Measurements from ENCODE around the gene PLPPR1.

The PLPPR1 gene

DNA sequence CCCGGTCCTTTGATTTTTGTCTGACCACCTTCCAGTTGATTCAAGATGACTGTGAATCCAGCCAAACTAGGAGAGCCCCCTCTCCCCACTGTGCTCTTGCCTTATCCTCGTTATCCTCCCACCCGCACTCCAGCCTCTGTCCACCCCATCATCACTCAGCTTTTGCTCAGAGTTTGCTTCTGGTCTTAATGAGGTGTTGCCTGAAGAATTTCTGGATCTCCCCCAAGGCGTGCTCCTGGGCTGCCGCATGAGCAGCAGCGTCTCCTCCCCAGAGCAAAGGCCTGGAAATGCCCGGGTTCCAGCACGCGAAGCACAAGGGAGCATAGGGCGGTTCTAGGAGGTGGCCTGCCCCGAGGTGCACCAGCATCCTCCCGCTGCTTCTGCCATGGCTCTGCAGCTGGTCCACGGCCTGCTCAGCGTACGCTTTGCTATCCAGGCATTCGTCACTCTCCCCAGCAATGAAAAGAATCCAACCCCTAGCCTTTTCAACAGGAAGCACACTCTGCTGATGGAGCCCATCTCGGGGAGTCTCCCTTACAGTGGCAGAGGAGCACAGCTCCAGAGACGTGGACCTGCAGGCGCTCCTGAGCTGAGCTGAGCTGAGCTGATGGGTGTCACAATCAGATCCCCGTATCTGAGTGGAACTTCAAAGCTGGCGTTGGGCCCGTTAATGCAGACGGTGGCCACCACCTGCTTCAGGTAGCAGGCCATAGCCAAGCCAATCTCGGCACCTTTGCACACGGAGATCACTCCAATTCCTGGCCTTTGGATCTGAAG is 305.6 kb downstream of the PLPPR1 start:
- no peak for ATAC-seq
- TF ChIP-seq ZFP3 (CRISPR knock-in tag; IDR thresholded peaks at IDR 0.05), result no peak
- no peak for TF ChIP-seq ISL1 (CRISPR knock-in tag; IDR thresholded peaks at IDR 0.05)
- TF ChIP-seq RARB (CRISPR knock-in tag; IDR thresholded peaks at IDR 0.05), result no peak
- no peak for TF ChIP-seq OSR1 (CRISPR knock-in tag; IDR thresholded peaks at IDR 0.05)
- no peak for TF ChIP-seq ZNF8 (CRISPR knock-in tag; IDR thresholded peaks at IDR 0.05)
- no peak for TF ChIP-seq BACH2 (CRISPR knock-in tag; IDR thresholded peaks at IDR 0.05; ENCODE audit: borderline replicate concordance)
- TF ChIP-seq ZNF70 (CRISPR knock-in tag; IDR thresholded peaks at IDR 0.05), result no peak
- TF ChIP-seq GLIS3 (CRISPR knock-in tag; IDR thresholded peaks at IDR 0.05), result no peak
- TF ChIP-seq, protein P1, sequence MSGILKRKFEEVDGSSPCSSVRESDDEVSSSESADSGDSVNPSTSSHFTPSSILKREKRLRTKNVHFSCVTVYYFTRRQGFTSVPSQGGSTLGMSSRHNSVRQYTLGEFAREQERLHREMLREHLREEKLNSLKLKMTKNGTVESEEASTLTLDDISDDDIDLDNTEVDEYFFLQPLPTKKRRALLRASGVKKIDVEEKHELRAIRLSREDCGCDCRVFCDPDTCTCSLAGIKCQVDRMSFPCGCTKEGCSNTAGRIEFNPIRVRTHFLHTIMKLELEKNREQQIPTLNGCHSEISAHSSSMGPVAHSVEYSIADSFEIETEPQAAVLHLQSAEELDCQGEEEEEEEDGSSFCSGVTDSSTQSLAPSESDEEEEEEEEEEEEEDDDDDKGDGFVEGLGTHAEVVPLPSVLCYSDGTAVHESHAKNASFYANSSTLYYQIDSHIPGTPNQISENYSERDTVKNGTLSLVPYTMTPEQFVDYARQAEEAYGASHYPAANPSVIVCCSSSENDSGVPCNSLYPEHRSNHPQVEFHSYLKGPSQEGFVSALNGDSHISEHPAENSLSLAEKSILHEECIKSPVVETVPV (CRISPR knock-in tag; IDR thresholded peaks at IDR 0.05), result no peak
- TF ChIP-seq, protein P2, sequence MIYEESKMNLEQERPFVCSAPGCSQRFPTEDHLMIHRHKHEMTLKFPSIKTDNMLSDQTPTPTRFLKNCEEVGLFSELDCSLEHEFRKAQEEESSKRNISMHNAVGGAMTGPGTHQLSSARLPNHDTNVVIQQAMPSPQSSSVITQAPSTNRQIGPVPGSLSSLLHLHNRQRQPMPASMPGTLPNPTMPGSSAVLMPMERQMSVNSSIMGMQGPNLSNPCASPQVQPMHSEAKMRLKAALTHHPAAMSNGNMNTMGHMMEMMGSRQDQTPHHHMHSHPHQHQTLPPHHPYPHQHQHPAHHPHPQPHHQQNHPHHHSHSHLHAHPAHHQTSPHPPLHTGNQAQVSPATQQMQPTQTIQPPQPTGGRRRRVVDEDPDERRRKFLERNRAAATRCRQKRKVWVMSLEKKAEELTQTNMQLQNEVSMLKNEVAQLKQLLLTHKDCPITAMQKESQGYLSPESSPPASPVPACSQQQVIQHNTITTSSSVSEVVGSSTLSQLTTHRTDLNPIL (CRISPR knock-in tag; IDR thresholded peaks at IDR 0.05; ENCODE audit: low read depth), result no peak
- no peak for TF ChIP-seq TCF4 (CRISPR knock-in tag; IDR thresholded peaks at IDR 0.05; ENCODE audit: borderline replicate concordance)
- TF ChIP-seq, protein P3, sequence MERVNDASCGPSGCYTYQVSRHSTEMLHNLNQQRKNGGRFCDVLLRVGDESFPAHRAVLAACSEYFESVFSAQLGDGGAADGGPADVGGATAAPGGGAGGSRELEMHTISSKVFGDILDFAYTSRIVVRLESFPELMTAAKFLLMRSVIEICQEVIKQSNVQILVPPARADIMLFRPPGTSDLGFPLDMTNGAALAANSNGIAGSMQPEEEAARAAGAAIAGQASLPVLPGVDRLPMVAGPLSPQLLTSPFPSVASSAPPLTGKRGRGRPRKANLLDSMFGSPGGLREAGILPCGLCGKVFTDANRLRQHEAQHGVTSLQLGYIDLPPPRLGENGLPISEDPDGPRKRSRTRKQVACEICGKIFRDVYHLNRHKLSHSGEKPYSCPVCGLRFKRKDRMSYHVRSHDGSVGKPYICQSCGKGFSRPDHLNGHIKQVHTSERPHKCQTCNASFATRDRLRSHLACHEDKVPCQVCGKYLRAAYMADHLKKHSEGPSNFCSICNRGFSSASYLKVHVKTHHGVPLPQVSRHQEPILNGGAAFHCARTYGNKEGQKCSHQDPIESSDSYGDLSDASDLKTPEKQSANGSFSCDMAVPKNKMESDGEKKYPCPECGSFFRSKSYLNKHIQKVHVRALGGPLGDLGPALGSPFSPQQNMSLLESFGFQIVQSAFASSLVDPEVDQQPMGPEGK (CRISPR knock-in tag; IDR thresholded peaks at IDR 0.05; ENCODE audit: borderline replicate concordance), result no peak
- no peak for TF ChIP-seq ZC3H10 (CRISPR knock-in tag; IDR thresholded peaks at IDR 0.05)
- TF ChIP-seq, protein P4, sequence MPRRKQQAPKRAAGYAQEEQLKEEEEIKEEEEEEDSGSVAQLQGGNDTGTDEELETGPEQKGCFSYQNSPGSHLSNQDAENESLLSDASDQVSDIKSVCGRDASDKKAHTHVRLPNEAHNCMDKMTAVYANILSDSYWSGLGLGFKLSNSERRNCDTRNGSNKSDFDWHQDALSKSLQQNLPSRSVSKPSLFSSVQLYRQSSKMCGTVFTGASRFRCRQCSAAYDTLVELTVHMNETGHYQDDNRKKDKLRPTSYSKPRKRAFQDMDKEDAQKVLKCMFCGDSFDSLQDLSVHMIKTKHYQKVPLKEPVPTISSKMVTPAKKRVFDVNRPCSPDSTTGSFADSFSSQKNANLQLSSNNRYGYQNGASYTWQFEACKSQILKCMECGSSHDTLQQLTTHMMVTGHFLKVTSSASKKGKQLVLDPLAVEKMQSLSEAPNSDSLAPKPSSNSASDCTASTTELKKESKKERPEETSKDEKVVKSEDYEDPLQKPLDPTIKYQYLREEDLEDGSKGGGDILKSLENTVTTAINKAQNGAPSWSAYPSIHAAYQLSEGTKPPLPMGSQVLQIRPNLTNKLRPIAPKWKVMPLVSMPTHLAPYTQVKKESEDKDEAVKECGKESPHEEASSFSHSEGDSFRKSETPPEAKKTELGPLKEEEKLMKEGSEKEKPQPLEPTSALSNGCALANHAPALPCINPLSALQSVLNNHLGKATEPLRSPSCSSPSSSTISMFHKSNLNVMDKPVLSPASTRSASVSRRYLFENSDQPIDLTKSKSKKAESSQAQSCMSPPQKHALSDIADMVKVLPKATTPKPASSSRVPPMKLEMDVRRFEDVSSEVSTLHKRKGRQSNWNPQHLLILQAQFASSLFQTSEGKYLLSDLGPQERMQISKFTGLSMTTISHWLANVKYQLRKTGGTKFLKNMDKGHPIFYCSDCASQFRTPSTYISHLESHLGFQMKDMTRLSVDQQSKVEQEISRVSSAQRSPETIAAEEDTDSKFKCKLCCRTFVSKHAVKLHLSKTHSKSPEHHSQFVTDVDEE (CRISPR knock-in tag; IDR thresholded peaks at IDR 0.05), result no peak
- no peak for TF ChIP-seq TOX (CRISPR knock-in tag; IDR thresholded peaks at IDR 0.05; ENCODE audit: borderline replicate concordance)
- no peak for TF ChIP-seq SNAI2 (CRISPR knock-in tag; IDR thresholded peaks at IDR 0.05)
- TF ChIP-seq CSDC2 (CRISPR knock-in tag; IDR thresholded peaks at IDR 0.05), result no peak
- TF ChIP-seq ZNF565 (CRISPR knock-in tag; conservative IDR thresholded peaks at IDR 0.05; ENCODE audit: low read depth), result no peak
- TF ChIP-seq ARNTL (CRISPR knock-in tag; IDR thresholded peaks at IDR 0.05; ENCODE audit: borderline replicate concordance, low read depth), result no peak

DNA sequence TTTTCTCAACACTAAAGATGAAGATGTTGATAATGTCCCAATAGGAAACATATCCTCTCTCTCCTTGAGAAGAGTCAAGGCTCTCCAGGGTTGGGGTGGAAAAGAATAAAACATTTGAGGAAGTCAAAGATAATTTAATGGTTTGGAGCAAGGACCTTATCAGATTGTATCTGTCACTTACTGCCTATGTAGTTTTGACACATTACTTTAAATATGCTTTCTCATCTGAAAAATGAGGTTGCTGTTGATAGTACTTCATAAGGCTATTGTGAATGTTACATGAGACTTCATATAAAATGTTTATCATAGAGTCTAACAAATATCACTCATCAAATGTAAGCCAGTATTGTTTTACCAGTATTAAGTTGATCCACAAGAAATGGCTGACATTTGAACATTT is 307.6 kb downstream of the PLPPR1 start:
- ATAC-seq, result no peak

DNA sequence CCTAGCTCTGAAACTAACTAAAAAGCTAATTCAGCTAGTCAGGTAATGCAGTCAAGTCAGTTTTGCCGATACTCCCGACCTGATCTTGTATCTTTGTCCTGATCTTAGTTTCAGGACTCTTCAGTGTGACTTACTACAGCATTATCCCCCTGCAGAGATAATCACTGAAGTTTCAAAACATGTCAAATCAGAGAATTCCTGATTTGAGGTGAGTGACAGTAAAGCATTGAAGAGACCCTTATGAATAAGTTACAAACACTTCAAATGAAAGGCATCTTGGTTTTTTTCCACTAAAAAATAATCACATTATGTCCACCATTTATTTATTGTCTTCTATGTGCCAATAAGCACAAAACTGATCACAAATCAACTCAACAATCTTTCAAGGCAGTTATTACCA is 308.7 kb downstream of the PLPPR1 start:
- TF ChIP-seq PPARA (CRISPR knock-in tag; IDR thresholded peaks at IDR 0.05; ENCODE audit: borderline replicate concordance) (no peak), ZFP30 (CRISPR knock-in tag; IDR thresholded peaks at IDR 0.05) (no peak), ZFP3 (CRISPR knock-in tag; IDR thresholded peaks at IDR 0.05) (no peak), ZC3H10 (CRISPR knock-in tag; IDR thresholded peaks at IDR 0.05) (no peak), ZNF565 (CRISPR knock-in tag; conservative IDR thresholded peaks at IDR 0.05; ENCODE audit: low read depth) (no peak), TCF4 (CRISPR knock-in tag; IDR thresholded peaks at IDR 0.05; ENCODE audit: borderline replicate concordance) (no peak), ISL1 (CRISPR knock-in tag; IDR thresholded peaks at IDR 0.05) (no peak), SNAI2 (CRISPR knock-in tag; IDR thresholded peaks at IDR 0.05) (no peak), BACH2 (CRISPR knock-in tag; IDR thresholded peaks at IDR 0.05; ENCODE audit: borderline replicate concordance) (no peak), ZNF8 (CRISPR knock-in tag; IDR thresholded peaks at IDR 0.05) (no peak), OSR1 (CRISPR knock-in tag; IDR thresholded peaks at IDR 0.05) (no peak), RARB (CRISPR knock-in tag; IDR thresholded peaks at IDR 0.05) (no peak), GLIS3 (CRISPR knock-in tag; IDR thresholded peaks at IDR 0.05) (no peak)
- TF ChIP-seq, protein P4 (CRISPR knock-in tag; IDR thresholded peaks at IDR 0.05), result no peak
- TF ChIP-seq, protein P1 (CRISPR knock-in tag; IDR thresholded peaks at IDR 0.05), result no peak
- ATAC-seq, result no peak

More for the DNA sequence above, 307.6 kb downstream of the PLPPR1 start:
- TF ChIP-seq RARB (CRISPR knock-in tag; IDR thresholded peaks at IDR 0.05) (no peak), PPARA (CRISPR knock-in tag; IDR thresholded peaks at IDR 0.05; ENCODE audit: borderline replicate concordance) (no peak), TCF4 (CRISPR knock-in tag; IDR thresholded peaks at IDR 0.05; ENCODE audit: borderline replicate concordance) (no peak), ZFP3 (CRISPR knock-in tag; IDR thresholded peaks at IDR 0.05) (no peak)
